GM21381 (cell line): ENCODE measurements around the gene MBD3.

Experiments used
- ATAC-seq: cut with Tn5 transposase; IDR thresholded peaks from one replicate; pipeline ENCODE4 v1.9.1; 2021; ENCODE audit warnings: mild to moderate bottlenecking, moderate library complexity; ENCODE audit not compliant: unreplicated experiment

The MBD3 gene

GRCh38 chr19:1619703-1620102 is 27.0 kb upstream of the MBD3 start:
- ATAC-seq = no peak

DNA sequence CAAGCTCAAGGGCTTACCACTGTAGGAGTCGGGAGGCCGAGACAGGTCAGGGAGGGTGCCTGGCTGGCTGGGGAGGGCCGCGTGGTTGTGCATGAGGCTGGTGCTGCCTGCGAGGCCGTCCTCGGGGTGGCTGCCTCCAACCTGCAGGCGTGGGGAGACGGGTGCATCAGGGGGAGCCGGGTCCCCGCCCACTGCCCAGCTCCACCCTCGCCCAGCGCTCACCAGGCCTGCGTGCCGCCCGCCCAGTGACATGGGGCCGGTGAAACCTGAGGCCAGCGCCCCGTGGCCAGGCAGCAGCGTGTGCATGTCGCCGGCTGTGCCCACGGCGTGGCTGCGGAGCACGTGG is 26.4 kb upstream of the MBD3 start:
- ATAC-seq = no peak

DNA sequence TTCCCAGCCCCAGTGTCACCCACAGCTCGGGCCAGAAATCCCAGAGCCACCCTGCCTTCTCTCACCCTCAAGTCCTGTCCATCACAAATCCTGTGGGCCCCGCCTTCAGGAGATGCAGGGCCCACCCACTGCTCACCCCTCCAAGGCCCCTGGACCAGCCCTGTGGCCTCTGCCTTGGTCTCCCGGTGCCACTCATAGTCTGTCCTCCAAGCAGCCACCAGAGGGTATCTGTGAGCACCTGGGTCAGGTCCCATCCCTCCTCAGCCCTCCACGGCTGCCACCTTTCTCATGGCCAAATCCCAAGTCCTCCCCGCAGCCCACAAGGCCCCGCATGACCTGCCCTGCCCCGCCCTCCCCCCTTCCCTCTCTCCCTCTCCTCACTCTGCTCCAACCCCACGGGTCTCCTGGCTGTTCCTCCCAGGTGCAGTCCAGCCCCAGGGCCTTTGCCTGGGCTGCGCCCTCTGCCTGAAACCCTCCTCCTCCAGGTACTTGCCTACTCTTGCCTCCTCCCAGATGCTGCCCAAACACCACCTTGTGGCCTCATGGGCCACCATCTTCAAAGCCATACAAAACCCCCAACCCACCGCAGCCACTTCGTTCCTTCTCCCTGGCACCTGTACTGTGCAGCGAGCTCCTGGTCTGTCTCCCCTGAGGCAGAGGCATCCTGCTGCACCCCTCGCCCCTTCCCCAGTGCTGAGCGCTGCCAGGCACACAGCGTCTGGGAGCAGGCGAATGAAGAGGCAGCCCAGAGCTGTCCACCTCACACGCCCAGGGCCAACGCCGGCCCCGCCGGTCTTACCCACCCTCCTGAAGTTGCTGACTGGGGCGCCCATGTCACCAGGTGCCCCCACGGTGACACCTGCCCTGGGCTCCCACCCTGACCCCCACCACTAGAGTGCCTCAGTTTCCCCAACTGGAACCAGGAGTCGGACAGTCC is 25.8 kb upstream of the MBD3 start:
- no peak for ATAC-seq

DNA sequence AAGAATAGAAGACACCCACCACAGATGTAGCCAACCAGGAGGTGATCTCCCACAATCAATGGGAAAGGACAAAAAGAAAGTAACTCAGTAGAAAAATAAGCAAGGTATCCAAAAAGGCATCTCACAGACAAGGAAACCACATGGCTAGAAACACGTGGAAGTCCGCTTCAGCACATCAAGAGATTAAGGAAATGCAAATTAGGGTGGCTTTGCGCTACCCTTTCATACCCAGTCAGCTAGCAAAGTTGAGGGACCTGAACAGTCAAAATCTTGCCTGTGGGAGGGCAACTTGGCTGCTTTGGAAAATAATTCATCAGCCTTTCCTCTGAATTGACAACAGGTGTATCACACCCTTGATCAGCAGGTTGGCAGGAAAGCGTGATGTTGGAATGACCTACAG is 24.2 kb upstream of the MBD3 start:
- ATAC-seq = no peak

GRCh38 chr19:1616396-1616795 is 23.7 kb upstream of the MBD3 start:
- no peak for ATAC-seq

DNA sequence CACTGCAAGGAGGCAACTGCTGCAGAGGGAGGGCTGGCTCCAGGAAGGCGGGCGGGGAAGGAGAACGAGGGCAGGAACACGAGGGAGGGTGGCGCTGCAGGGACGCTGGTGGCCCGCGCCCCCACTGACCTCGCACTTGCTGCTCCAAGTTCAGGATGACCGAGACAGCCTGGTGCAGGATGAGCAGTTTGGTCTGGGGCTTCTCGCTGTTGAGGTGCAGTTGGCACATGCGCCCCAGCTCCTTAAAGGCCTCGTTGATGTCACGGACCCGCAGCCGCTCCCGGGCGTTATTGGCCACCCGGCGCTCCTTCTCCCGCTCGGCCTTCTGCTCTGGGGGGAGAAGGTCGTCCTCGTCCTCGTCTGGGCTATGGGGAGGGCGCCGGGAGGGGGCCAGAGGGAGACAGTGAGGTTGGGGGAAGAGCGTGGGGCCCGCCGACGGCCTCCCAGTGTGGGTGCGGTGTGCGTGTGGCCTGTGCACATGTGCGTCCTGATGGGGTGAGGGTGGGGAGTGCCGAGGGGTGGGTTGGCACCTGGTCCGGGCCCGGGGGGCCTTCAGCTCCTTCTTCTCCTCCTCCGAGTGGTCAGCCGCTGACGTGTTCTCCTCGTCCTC is 22.6 kb upstream of the MBD3 start:
- ATAC-seq = no peak

DNA sequence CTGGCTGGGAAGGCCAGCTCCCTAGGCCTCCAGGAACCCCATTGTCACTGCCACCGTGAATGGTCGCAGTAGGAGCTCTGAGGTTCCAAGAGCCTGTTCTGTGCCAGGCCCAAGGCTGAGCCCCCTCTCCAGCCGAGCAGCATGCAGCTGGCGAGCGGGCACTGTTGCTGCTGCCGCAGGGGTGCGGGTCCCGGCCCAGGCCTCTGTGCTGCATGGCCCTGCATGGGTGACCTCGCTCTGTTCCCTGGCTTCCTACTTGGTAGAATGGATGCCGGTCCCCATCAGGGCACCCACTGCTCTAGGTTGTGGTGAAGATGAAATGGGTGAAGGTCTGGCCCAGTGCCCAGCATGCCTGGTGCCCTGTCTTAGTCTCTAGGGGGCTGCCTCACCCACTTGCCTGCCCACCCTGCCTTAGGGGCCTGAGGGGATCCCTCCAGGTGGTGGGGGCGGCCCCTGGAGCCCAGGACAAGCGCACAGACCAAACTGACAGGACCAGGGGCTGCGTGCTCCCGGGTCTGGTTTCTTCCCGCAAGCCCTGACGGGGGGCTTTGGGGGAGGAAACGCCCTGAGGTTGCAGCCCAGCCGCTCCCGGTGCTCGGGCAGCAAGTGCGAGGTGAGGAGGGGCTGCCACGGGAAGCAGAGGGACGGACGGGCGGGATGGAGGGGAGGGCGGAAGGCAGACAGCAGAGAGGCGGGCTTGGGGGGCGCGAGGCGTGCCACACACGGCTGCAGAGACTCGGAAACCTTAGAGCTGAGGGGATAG is 21.3 kb upstream of the MBD3 start:
- ATAC-seq = no peak

DNA sequence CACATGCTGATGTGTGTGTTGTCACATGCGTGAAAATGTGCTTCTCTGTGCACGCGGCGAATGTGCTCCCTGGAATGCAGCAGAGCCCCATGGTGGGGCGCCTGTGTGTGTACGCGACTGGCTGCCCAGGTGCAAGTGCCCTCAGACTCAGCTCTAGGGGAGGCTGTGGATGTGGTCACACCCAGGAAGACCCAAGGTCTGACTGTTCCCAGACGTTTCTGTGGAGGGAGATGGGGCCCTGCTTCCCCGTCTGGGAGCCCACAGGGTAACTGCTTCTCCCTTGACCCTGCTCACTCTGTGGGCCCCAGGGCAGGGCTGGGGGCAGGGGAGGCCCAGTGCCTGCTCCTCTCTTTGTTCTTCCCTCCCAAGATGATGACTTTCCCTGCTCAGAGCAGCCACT is 20.5 kb upstream of the MBD3 start:
- ATAC-seq = no peak

GRCh38 chr19:1612114-1613086 is 19.7 kb upstream of the MBD3 start:
- ATAC-seq = no peak

DNA sequence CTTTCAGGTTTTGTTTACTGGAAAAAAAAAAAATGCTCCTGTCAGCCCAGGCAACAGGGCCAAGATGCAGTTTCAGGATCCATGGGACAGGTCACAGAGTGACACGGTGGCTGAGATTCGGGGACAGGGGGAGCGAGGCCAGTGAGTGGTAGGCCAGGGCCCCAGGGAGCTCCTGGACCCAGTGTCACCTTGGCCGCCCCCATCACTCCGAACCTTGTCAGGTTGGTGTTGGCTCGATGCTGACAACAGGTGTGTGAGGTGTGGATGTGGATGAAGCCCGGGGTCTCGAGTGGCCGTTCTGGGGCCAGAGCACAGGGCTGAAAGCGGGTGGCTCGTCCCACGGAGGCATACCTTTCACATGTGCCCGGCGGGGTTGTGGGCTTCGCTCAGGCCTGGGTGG is 18.7 kb upstream of the MBD3 start:
- ATAC-seq = no peak

DNA sequence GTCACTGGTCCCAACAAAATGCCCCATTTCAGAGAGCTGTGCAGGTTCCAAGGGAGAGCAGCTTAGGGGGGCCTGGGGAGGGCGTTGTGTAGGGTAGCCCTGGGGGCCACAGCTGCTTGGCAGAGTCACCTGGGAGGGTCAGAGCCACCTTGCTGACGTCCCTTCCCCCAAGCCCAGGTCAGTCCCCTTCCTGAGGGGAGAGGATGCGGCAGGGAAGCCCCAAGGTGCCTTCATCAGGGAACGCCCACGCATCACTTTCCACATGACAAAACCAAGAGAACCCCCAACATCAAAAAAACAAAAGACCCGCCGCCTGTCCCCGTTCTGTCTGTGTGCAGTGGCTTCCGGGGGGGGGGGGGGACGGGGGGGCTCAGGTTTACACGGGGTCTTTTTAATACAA is 17.9 kb upstream of the MBD3 start:
- ATAC-seq = no peak

GRCh38 chr19:1609680-1610474 is 17.2 kb upstream of the MBD3 start:
- ATAC-seq = no peak

DNA sequence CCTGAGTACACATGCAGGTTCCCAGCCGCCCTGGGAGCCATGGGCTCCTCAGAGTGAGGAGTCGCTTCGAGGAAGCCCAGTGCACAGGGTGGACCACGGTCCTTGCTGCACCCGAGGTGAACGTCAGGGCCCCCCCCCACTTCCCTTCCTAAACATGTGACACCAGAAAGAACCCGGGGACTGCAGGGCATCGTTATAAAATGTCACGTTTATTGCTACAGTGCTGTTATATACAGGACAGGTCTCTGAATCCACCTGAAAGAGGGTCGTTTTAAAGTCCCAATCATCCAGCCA is 16.4 kb upstream of the MBD3 start:
- no peak for ATAC-seq

DNA sequence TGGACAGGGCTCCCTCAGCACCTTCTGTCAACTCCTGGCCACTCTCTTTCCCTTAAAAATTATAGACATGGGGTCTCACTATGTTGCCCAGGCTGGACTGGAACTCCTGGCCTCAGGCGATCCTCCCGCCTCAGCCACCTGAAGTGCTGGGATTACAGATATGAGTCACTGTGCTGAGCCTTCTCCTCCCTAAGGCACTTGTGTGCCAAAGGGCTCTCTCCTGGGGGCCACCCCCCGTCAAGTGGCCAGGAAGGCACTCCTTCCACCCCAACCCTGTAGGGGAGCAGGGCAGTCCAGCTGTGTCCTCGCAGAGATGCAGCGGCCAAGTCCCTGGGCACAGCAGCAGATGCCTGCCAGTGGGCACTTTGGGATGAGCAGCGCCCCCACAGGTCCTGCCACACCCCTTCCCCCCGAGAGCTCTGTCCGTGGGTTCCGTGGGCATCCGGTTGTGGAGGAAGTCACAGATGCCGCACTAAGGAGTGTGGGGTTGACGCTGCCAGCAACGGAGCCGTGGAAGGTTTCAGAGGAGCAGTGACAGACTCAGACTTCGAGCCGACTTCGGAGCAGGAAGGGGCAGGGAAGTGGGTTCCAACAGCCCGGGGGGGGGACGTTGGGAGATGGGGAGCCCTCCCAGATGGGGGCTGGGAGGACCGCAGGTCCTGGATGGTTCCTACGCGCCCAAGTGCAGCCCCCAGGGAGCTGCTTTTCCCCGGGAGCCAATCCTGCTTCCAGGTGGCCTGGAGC is 15.9 kb upstream of the MBD3 start:
- ATAC-seq = no peak

DNA sequence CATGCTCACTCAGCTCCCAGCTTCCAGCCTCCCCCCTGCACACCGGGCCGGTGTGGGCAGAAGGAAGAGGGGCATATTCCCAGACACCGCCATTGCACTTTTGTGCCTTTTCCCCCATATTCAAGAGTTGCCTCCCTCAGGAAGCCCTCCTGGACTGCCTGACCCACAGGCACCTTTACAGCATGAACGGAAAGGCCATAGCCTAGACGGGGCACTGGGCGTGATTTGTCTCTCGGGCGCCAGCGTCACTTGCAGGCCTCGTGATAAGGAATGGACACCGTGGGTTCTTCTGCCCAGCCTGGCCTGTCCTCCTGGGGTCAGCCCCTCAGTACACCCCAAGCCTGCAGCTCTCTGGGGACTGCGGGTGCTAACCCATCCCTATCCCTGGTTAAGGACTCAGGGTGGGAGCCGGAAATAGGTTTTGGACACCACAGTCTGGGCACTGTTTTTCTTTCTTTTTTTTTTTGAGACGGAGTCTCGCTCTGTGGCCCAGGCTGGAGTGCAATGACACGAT is 13.5 kb upstream of the MBD3 start:
- no peak for ATAC-seq

GRCh38 chr19:1605236-1606137 is 12.8 kb upstream of the MBD3 start, which contains the start of gene UQCR11:
TSS of gene UQCR11 (minus strand) at chr19:1605462. CDS start at chr19:1605409, 53 bp downstream.
- ATAC-seq = peak; percentile 84

GRCh38 chr19:1602091-1602707 is 9.5 kb upstream of the MBD3 start:
- ATAC-seq = no peak
